HepG2 (cell line): ENCODE measurements around the gene FAM222B. TPM values are rescaled to one million over a fixed set of nuclear protein-coding genes. Genes with fewer than 3 reads are reported as not detected.

Source experiments
- CREB3 ChIP-seq: sonication (generic); formaldehyde crosslinking; IDR thresholded peaks from 2 replicates; pipeline ENCODE4 v1.5.0; 2020; ENCODE audit warnings: missing genetic modification reagents
- HOXA3 ChIP-seq: sonication (generic); formaldehyde crosslinking; IDR thresholded peaks from 2 replicates; pipeline ENCODE4 v1.5.0; 2020; ENCODE audit warnings: missing genetic modification reagents
- MAX ChIP-seq: IDR thresholded peaks from 2 replicates; pipeline ENCODE4 v1.6.1; 2012; ENCODE audit warnings: inconsistent platforms
- MED1 ChIP-seq: sonication (generic); formaldehyde crosslinking; IDR thresholded peaks from 2 replicates; pipeline ENCODE4 v1.4.0; 2020; ENCODE audit warnings: missing genetic modification reagents
- MIER3 ChIP-seq: IDR thresholded peaks from 2 replicates; pipeline ENCODE4 v1.6.1; 2016; ENCODE audit warnings: missing compliant biosample characterization, borderline replicate concordance
- PAF1 ChIP-seq: IDR thresholded peaks from 2 replicates; pipeline ENCODE4 v1.6.1; 2016; ENCODE audit warnings: missing genetic modification reagents, missing compliant biosample characterization
- SMAD1 ChIP-seq: sonication (generic); formaldehyde crosslinking; IDR thresholded peaks from 2 replicates; pipeline ENCODE4 v1.4.0; 2020; ENCODE audit warnings: missing genetic modification reagents, low read depth, mild to moderate bottlenecking, borderline replicate concordance
- SOX5 ChIP-seq: IDR thresholded peaks from 2 replicates; pipeline ENCODE4 v1.6.1; 2016; ENCODE audit warnings: borderline replicate concordance
- STAT6 ChIP-seq: sonication (generic); formaldehyde crosslinking; IDR thresholded peaks from 2 replicates; pipeline ENCODE4 v1.4.0; 2020; ENCODE audit warnings: missing genetic modification reagents, mild to moderate bottlenecking, borderline replicate concordance
- U2AF1 ChIP-seq: fragments of 200-400 bp; formaldehyde crosslinking; optimal IDR thresholded peaks from 2 replicates; pipeline ENCODE3; 2017; ENCODE audit warnings: mild to moderate bottlenecking, low read depth, low read length
- WIZ ChIP-seq: sonication (generic); formaldehyde crosslinking; IDR thresholded peaks from 2 replicates; pipeline ENCODE4 v1.5.1; 2020; ENCODE audit warnings: mild to moderate bottlenecking, missing genetic modification reagents
- ZBTB49 ChIP-seq: sonication (generic); formaldehyde crosslinking; IDR thresholded peaks from 2 replicates; pipeline ENCODE4 v1.4.0; 2020; ENCODE audit warnings: missing genetic modification reagents, borderline replicate concordance
- ZC3H4 ChIP-seq: sonication (generic); formaldehyde crosslinking; IDR thresholded peaks from 2 replicates; pipeline ENCODE4 v1.4.0; 2020; ENCODE audit warnings: missing genetic modification reagents, borderline replicate concordance
- polyA plus RNA-seq, 8 experiments: library from polyadenylated mRNA; depleted of rRNA in 3 of 8; stranded (reverse) in 7 of 8; unstranded in 1 of 8; fragments of >200 nt; fragmentation: Illumina TruSeq in 4 of 8; extraction: Trizol in 4 of 8; gene quantifications; 2 replicates each; pipeline versions ENCODE4 v1.2.1 to v1.2.3, GENCODE V29; 2011 to 2016; ENCODE audit warnings: low read depth in 4 of 8, missing spikeins in 1 of 8, mixed read lengths in 1 of 8; ENCODE audit not compliant: insufficient read depth in 1 of 8
- total RNA-seq, 5 experiments: library from RNA; depleted of rRNA; stranded (reverse); fragments of >200 nt; fragmentation: Illumina TruSeq; extraction: Trizol; gene quantifications; 2 replicates each; pipeline ENCODE4 v1.2.3, GENCODE V29; 2016; ENCODE audit warnings: low read depth in 1 of 5
- TF ChIP-seq, protein P1 (sequence below): sonication (generic); formaldehyde crosslinking; IDR thresholded peaks from 2 replicates; pipeline ENCODE4 v1.9.0; 2021; ENCODE audit warnings: missing genetic modification reagents, borderline replicate concordance
- TF ChIP-seq, protein P2 (sequence below): sonication (generic); formaldehyde crosslinking; IDR thresholded peaks from 2 replicates; pipeline ENCODE4 v1.8.0; 2022; ENCODE audit warnings: low read depth, missing genetic modification reagents
- TF ChIP-seq, protein P3 (sequence below): sonication (generic); formaldehyde crosslinking; IDR thresholded peaks from 2 replicates; pipeline ENCODE4 v1.5.1; 2020; ENCODE audit warnings: missing genetic modification reagents, mild to moderate bottlenecking, borderline replicate concordance
- TF ChIP-seq, protein P4 (sequence below), 2 experiments: fragments of 450-650 bp in 1 of 2; sonication (generic) in 1 of 2; formaldehyde crosslinking; IDR thresholded peaks; 2 replicates each; pipeline versions ENCODE4 v1.5.0 to v1.8.0; 2020 to 2022; ENCODE audit warnings: mild to moderate bottlenecking in 1 of 2, missing genetic modification reagents in 1 of 2

The FAM222B gene
- total and polyA plus RNA-seq, 2 of the 13 experiments (the other 11 are each of a cell fraction or from before 2014, with no cell fraction given), result 3.5 to 7.3 TPM

- TF ChIP-seq, protein P1, sequence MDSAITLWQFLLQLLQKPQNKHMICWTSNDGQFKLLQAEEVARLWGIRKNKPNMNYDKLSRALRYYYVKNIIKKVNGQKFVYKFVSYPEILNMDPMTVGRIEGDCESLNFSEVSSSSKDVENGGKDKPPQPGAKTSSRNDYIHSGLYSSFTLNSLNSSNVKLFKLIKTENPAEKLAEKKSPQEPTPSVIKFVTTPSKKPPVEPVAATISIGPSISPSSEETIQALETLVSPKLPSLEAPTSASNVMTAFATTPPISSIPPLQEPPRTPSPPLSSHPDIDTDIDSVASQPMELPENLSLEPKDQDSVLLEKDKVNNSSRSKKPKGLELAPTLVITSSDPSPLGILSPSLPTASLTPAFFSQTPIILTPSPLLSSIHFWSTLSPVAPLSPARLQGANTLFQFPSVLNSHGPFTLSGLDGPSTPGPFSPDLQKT, result no peak
- TF ChIP-seq SMAD1 (CRISPR knock-in tag) (no peak), ZBTB49 (CRISPR knock-in tag) (peak; percentile 36; the same call in 1 of the 2 replicates), U2AF1 (no peak), MED1 (CRISPR knock-in tag) (peak; percentile 63), ZC3H4 (CRISPR knock-in tag) (0 out of 2 replicates have a peak, but pooled peaks have one; percentile 16), PAF1 (peak; percentile 31; the same call in 1 of the 2 replicates), MAX (0 out of 2 replicates have a peak, but pooled peaks have one; percentile 37), SOX5 (CRISPR knock-in tag) (no peak), WIZ (CRISPR knock-in tag) (no peak), STAT6 (CRISPR knock-in tag) (no peak), CREB3 (CRISPR knock-in tag) (no peak), MIER3 (peak; percentile 59; the same call in 1 of the 2 replicates), HOXA3 (peak; percentile 55)
- TF ChIP-seq, protein P2, sequence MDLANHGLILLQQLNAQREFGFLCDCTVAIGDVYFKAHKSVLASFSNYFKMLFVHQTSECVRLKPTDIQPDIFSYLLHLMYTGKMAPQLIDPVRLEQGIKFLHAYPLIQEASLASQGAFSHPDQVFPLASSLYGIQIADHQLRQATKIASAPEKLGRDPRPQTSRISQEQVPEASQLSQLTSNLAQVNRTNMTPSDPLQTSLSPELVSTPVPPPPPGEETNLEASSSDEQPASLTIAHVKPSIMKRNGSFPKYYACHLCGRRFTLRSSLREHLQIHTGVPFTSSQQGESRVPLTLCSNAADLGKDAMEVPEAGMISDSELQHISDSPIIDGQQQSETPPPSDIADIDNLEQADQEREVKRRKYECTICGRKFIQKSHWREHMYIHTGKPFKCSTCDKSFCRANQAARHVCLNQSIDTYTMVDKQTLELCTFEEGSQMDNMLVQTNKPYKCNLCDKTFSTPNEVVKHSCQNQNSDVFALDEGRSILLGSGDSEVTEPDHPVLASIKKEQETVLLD, result no peak
- TF ChIP-seq, protein P3, sequence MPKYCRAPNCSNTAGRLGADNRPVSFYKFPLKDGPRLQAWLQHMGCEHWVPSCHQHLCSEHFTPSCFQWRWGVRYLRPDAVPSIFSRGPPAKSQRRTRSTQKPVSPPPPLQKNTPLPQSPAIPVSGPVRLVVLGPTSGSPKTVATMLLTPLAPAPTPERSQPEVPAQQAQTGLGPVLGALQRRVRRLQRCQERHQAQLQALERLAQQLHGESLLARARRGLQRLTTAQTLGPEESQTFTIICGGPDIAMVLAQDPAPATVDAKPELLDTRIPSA (CRISPR knock-in tag), result no peak
- TF ChIP-seq, protein P4, sequence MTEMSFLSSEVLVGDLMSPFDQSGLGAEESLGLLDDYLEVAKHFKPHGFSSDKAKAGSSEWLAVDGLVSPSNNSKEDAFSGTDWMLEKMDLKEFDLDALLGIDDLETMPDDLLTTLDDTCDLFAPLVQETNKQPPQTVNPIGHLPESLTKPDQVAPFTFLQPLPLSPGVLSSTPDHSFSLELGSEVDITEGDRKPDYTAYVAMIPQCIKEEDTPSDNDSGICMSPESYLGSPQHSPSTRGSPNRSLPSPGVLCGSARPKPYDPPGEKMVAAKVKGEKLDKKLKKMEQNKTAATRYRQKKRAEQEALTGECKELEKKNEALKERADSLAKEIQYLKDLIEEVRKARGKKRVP (CRISPR knock-in tag; IDR thresholded peaks at IDR 0.05), result no peak
Observed at GRCh38 chr17:28750178-28751047, 92.2 kb downstream of the FAM222B start (continued).
